ENCODE measurements around the gene MPIG6B.

The MPIG6B gene

DNA sequence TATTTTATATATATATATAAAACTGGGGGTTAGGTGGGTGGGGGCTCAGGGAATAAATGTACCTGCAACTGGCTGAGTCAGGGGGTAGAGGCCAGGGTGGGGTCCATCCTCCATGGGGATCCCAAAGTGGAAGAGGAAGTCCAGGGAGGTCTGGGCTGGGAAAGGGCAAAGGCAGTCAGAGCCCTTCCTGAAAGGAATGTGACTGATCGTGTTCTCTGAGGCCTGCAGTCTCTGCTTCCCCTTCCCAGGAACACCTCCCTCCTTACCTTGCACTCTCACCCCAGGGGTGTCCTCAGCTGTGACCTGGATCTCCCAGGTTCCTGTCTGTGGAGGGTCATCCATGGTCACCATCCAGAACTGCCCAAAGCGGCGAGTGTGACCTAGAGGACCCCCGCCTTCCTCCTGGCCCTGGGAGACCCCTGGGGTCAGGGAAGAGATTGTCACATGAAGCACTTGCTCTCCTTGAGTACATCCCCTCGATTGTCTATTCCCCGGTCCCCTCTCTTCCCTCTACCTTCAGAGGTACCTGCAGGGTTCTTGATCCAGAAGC is 44.0 kb downstream of the MPIG6B start:
- DNase-seq (ENCODE audit: low read depth in 2 of 2): no peak

- DNase-seq (ENCODE audit: low read depth in 2 of 2): no peak
These were observed 45.4 kb downstream of the MPIG6B start for GRCh38 chr6:31768363-31769257.

DNA sequence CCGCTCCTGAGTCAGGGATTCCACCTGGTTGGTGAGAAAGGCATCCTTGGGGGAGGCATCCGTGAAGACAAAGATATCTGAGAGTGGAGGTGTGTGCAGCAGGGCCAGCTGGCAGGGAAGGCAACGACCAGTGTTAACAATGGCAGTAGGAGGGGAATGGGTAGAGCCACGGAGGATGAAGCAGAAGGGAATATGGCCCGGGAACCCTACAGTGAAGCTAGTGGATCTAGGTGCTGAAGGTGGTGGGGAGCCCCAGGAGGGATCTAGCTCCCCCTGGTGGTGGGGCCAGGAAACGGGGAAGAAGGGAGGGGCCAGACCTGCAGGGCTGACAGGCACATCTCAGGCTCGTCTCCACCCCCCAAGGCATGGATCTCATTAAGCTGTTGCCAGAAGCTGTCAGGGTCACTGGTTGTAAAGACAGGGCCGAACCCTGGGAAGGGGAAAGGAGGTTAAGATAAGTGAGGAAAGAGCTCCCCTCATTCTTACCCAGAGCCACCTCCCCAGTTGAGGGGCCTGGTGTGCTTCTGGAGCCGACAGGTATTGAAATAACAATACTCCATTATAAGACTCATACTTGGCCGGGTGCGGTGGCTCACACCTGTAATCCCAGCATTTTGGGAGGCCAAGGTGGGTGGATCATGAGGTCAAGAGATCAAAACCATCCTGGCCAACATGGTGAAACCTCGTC is 46.7 kb downstream of the MPIG6B start:
- peak; percentile 53 to 61 for DNase-seq (ENCODE audit: low read depth in 2 of 2)

DNA sequence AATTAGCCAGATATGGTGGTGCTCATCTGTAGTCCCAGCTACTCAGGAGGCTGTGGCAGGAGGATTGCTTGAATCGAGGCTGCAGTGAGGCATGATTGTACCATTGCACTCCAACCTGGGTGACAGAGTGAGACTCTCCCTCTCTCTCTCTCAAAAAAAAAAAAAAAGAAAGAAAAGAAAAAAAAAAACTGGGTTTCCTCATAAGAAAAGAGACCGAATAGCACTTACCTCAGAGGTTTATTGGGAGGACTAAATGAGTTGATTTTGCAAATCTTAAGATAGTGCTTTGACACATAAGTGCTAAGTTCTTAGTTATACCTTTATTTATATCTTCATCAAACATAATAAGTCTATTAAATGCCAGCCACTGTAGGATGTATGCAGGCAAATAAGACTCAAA is 47.7 kb downstream of the MPIG6B start:
- DNase-seq (ENCODE audit: low read depth in 2 of 2): no peak

- peak in 1 of 2 donors; percentile 22 for DNase-seq (ENCODE audit: low read depth in 2 of 2)
These were observed 48.8 kb downstream of the MPIG6B start for GRCh38 chr6:31771992-31772358.

DNA sequence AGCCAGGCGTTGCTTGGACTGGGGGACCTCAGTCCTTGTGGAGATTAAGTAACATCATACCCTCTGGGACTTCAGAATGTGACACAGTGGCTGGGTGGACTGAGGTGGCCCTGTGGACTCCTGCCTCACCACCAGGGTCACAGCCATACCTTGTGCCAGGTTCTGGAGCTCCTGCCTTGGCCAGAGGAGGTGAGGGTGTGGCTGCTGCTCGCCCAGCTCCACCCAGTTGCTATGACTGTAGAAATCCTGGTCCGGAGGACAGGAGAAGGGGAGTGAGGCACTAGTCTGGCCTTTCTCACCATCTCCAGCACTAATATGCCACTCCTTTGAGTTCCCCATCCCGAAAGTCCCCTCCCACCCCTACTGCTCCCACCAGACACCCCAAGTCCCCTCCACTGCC is 52.0 kb downstream of the MPIG6B start:
- no peak for DNase-seq (ENCODE audit: low read depth in 2 of 2)

GRCh38 chr6:31775633-31776484 is 52.7 kb downstream of the MPIG6B start:
- no peak for DNase-seq (ENCODE audit: low read depth in 2 of 2)
